Calu3 (cell line): ENCODE measurements around the gene ADGRD1. TPM values are rescaled to one million over a fixed set of nuclear protein-coding genes. Genes with fewer than 3 reads are reported as not detected.

Experiments
- BruUV-seq: library from RNA; stranded (reverse); fragments of 400-500 nt; replicated peaks from 2 replicates; lab custom pipeline; 2021; lab: Mats Ljungman, UMichigan
- CTCF ChIA-PET: fragments of 300-600 bp; sonication (Branson Sonifier 250); formaldehyde crosslinking; loops from one replicate; lab custom pipeline; 2022; ENCODE audit warnings: antibody characterized with exemption; lab: Charles Lee
- DNase-seq: peaks from one replicate; pipeline ENCODE4 v3.0.0; 2022
- H3K27ac Mint-ChIP-seq: one replicate; pipeline ENCODE4 v1.8.0; 2022; ENCODE audit warnings: mixed read lengths; ENCODE audit not compliant: unreplicated experiment
- H3K27me3 Mint-ChIP-seq: one replicate; pipeline ENCODE4 v1.8.0; 2022; ENCODE audit warnings: mixed read lengths; ENCODE audit not compliant: unreplicated experiment
- H3K36me3 Mint-ChIP-seq: one replicate; pipeline ENCODE4 v1.8.0; 2022; ENCODE audit warnings: mild to moderate bottlenecking, moderate library complexity, mixed read lengths; ENCODE audit not compliant: insufficient read depth, unreplicated experiment
- H3K4me1 Mint-ChIP-seq: one replicate; pipeline ENCODE4 v1.8.0; 2022; ENCODE audit warnings: mild to moderate bottlenecking, low read depth, mixed read lengths; ENCODE audit not compliant: unreplicated experiment
- H3K4me3 Mint-ChIP-seq: one replicate; pipeline ENCODE4 v1.8.0; 2022; ENCODE audit warnings: mild to moderate bottlenecking, low read depth, moderate library complexity, mixed read lengths; ENCODE audit not compliant: unreplicated experiment
- H3K9me3 Mint-ChIP-seq: one replicate; pipeline ENCODE4 v1.8.0; 2022; ENCODE audit warnings: low read depth, mixed read lengths; ENCODE audit not compliant: unreplicated experiment
- intact Hi-C: fragments of 100-400 bp; cut with micrococcal nuclease; formaldehyde crosslinking; loops from one replicate; pipeline ENCODE4 v1.10.0; 2022; ENCODE audit not compliant: unreplicated experiment
- total RNA-seq: library from RNA; stranded (reverse); gene quantifications from 2 replicates; pipeline ENCODE4 v1.2.3, GENCODE V29; 2022
- TF ChIP-seq, protein P1 (sequence below): fragments of 200-600 bp; IDR thresholded peaks from one replicate; pipeline ENCODE4 v1.8.0; 2022; ENCODE audit warnings: antibody characterized with exemption; ENCODE audit not compliant: unreplicated experiment

ADGRD1 gene
- total RNA-seq, 1 experiment from 2014 or later, result not detected

DNA sequence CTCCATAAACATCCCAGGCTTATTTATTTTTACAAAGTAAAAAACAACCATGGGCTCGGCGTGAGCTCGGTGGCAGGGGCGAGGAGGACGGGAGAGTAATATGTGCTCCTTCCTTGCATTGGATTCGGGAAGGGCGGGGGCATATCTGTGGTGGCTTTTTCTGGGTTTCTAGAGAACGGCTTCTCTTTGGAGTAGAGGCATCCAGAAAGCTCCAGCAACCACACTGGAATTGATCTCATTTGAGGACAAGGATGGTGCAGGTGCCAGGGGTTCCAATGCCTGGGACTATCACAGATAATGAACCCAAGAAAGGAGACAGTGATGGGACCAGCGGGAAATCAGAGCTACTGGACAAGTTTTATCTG is 18.9 kb downstream of the ADGRD1 start:
- DNase-seq, result no peak
- intact Hi-C loops, result no loop called here
- CTCF ChIA-PET, result no interaction called here
- Mint-ChIP-seq H3K36me3 (no peaks in the 10 kb centered on the region), H3K27me3 (peaks cover 46% of the 10 kb centered on the region), H3K27ac (no peak overlapping the region), H3K9me3 (no peaks in the 10 kb centered on the region), H3K4me1 (no peaks in the 10 kb centered on the region), H3K4me3 (no peak overlapping the region)
- TF ChIP-seq, protein P1, sequence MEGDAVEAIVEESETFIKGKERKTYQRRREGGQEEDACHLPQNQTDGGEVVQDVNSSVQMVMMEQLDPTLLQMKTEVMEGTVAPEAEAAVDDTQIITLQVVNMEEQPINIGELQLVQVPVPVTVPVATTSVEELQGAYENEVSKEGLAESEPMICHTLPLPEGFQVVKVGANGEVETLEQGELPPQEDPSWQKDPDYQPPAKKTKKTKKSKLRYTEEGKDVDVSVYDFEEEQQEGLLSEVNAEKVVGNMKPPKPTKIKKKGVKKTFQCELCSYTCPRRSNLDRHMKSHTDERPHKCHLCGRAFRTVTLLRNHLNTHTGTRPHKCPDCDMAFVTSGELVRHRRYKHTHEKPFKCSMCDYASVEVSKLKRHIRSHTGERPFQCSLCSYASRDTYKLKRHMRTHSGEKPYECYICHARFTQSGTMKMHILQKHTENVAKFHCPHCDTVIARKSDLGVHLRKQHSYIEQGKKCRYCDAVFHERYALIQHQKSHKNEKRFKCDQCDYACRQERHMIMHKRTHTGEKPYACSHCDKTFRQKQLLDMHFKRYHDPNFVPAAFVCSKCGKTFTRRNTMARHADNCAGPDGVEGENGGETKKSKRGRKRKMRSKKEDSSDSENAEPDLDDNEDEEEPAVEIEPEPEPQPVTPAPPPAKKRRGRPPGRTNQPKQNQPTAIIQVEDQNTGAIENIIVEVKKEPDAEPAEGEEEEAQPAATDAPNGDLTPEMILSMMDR, result no peak
- no TSS peak for BruUV-seq

DNA sequence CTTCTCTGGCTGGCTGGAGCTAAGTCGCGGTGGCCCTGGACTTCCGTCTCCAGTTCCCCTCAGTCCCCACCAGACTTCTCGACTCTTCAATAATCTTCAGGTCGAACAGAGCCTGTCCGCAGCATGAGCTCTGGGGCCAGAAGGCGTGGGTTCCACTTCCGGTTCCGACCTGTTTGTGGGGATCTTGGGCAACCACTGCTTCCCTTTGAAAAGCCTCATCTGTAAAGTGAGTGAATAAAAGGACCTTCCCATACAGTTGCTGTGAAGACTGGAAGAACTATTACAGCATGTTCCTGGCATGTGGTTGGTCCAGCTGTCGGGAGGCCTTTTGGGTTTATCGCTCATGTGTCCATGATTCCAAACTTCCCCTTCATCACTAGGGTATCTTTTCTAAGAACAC is 19.4 kb downstream of the ADGRD1 start:
- CTCF ChIA-PET, result no interaction called here

DNA sequence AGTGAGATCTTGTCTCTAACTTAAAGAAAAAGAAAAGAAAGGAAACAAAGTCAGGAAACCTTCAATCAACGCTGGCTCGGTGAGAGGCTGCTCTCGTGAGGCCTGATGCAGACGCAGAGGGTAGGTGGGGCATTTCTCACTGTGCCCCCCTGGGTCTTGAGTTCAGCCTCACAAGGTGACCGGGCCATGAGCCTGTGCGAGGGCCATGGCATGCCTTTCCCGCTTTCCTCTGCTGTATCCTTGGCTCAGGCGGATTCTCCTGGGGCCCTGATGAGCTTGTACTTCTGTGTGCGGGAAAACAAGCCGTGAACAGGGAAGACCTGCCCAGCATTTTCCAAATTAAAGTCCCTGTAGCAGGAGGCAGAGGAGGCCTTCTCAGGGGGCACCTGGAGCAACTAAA is 20.2 kb downstream of the ADGRD1 start:
- Mint-ChIP-seq H3K4me1 (no peaks in the 10 kb centered on the region), H3K27ac (no peak overlapping the region), H3K27me3 (peaks cover 33% of the 10 kb centered on the region), H3K9me3 (no peaks in the 10 kb centered on the region), H3K36me3 (no peaks in the 10 kb centered on the region), H3K4me3 (no peak overlapping the region)
- no TSS peak for BruUV-seq
- CTCF ChIA-PET, result no interaction called here
- TF ChIP-seq, protein P1, result no peak
- DNase-seq, result no peak
- intact Hi-C loops, result no loop called here

More for the DNA sequence above, 19.4 kb downstream of the ADGRD1 start:
- no TSS peak for BruUV-seq
- Mint-ChIP-seq H3K27me3 (peaks cover 41% of the 10 kb centered on the region), H3K4me1 (no peaks in the 10 kb centered on the region), H3K27ac (no peak overlapping the region), H3K9me3 (no peaks in the 10 kb centered on the region), H3K36me3 (no peaks in the 10 kb centered on the region), H3K4me3 (no peak overlapping the region)
- no peak for DNase-seq
- TF ChIP-seq, protein P1, result no peak
- intact Hi-C loops, result no loop called here

DNA sequence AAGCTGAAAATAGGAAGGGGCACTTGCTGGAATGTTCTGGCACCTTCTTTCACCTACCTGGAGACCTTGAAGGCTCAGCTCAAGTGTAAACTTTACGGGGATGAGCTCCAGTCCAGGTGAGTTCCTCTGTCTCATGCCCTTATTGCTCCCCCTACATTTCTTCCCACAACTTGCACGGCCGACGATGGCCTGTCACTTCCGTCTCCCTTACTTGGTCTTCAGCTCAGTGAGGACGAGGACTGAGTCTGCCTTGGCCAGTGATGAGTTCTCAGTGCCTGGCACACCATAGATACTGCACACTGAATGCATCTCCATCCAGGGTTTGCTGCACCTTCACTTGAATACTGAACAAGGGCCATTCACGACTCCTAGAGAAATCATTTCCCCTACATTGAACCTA is 21.4 kb downstream of the ADGRD1 start:
- DNase-seq, result no peak
- CTCF ChIA-PET, result no interaction called here
- peaks cover 36% of the 10 kb centered on the region for H3K27me3 Mint-ChIP-seq
- H3K9me3 Mint-ChIP-seq, result no peaks in the 10 kb centered on the region
- TF ChIP-seq, protein P1, result no peak
- no peak overlapping the region for H3K4me3 Mint-ChIP-seq
- intact Hi-C loops, result no loop called here
- no peaks in the 10 kb centered on the region for H3K36me3 Mint-ChIP-seq
- H3K27ac Mint-ChIP-seq, result no peak overlapping the region
- H3K4me1 Mint-ChIP-seq, result no peaks in the 10 kb centered on the region
- no TSS peak for BruUV-seq
